Liver (tissue), 9 donors: Measurements from ENCODE around the gene CIDEA. TPM values are rescaled to one million over a fixed set of nuclear protein-coding genes. Genes with fewer than 3 reads are reported as not detected.

Experiments used
- DNase-seq: peaks from one replicate; pipeline ENCODE4 v3.0.0-alpha.2; 2017; ENCODE audit warnings: low spot score
- H3K27ac ChIP-seq, 2 donors: one replicate each; pipeline ENCODE4 v1.7.0; 2013; ENCODE audit warnings: inconsistent platforms in 2 of 2, low read length in 2 of 2, control low read depth in 1 of 2, low read depth in 1 of 2, mild to moderate bottlenecking in 1 of 2
- H3K27me3 ChIP-seq, 4 donors: one replicate each; pipeline versions ENCODE4 v1.6.1 to v1.7.0; 2013; ENCODE audit warnings: low read length in 3 of 4, inconsistent platforms in 1 of 4, mild to moderate bottlenecking in 1 of 4, moderate library complexity in 1 of 4; ENCODE audit not compliant: control insufficient read depth in 4 of 4, insufficient read depth in 4 of 4
- H3K36me3 ChIP-seq, 4 donors: one replicate each; pipeline versions ENCODE4 v1.6.1 to v1.7.0; 2013; ENCODE audit warnings: low read length in 3 of 4, mild to moderate bottlenecking in 3 of 4, low read depth in 1 of 4, moderate library complexity in 1 of 4; ENCODE audit not compliant: control insufficient read depth in 4 of 4, insufficient read depth in 3 of 4
- H3K4me1 ChIP-seq, 4 donors: one replicate each; pipeline versions ENCODE4 v1.6.1 to v1.7.0; 2013; ENCODE audit warnings: low read length in 3 of 4, mild to moderate bottlenecking in 3 of 4, moderate library complexity in 1 of 4; ENCODE audit not compliant: control insufficient read depth in 4 of 4, insufficient read depth in 4 of 4
- H3K4me3 ChIP-seq, 3 donors: one replicate each; pipeline versions ENCODE4 v1.6.1 to v1.7.0; 2013; ENCODE audit warnings: low read length in 3 of 3, control low read depth in 1 of 3, low read depth in 1 of 3, mild to moderate bottlenecking in 1 of 3
- H3K9ac ChIP-seq, 2 donors: one replicate each; pipeline ENCODE4 v1.7.0; 2013; ENCODE audit warnings: low read length in 2 of 2, mild to moderate bottlenecking in 2 of 2, moderate library complexity in 2 of 2, control low read depth in 1 of 2, low read depth in 1 of 2
- H3K9me3 ChIP-seq, 4 donors: one replicate each; pipeline versions ENCODE4 v1.6.1 to v1.7.0; 2013; ENCODE audit warnings: low read length in 3 of 4; ENCODE audit not compliant: control insufficient read depth in 4 of 4
- GABPA ChIP-seq, 2 donors: IDR thresholded peaks in 1 of 2; conservative IDR thresholded peaks in 1 of 2; 2 replicates each; pipeline ENCODE4 v1.6.1; 2016; ENCODE audit warnings: antibody characterized with exemption in 2 of 2, mild to moderate bottlenecking in 1 of 2, moderate library complexity in 1 of 2
- HNF4G ChIP-seq: IDR thresholded peaks from 2 replicates; pipeline ENCODE4 v1.6.1; 2016; ENCODE audit warnings: antibody characterized with exemption
- JUND ChIP-seq, 2 donors: IDR thresholded peaks; 2 replicates each; pipeline ENCODE4 v1.6.1; 2016; ENCODE audit warnings: antibody characterized with exemption in 2 of 2
- REST ChIP-seq: IDR thresholded peaks from 2 replicates; pipeline ENCODE4 v1.6.1; 2016; ENCODE audit warnings: antibody characterized with exemption, mild to moderate bottlenecking
- WGBS: extraction: QIAGEN DNeasy Blood & Tissue Kit; methylation state at CpG from one replicate; pipeline ENCODE4 v1.1.7; 2013; 5-methylcytosine and 5-hydroxymethylcytosine counted together
- polyA plus RNA-seq, 2 donors: library from polyadenylated mRNA; stranded (reverse) in 1 of 2; unstranded in 1 of 2; fragments of 200-250 nt in 1 of 2; fragments of >200 nt in 1 of 2; fragmentation: Nextera tagmentation in 1 of 2; extraction: Ambion mirVana in 1 of 2; gene quantifications; one replicate each; pipeline versions ENCODE4 v1.2.1 to v1.2.3, GENCODE V29; 2013 to 2015
- total RNA-seq, 2 donors: library from RNA; depleted of rRNA; stranded (reverse); fragments of >200 nt; gene quantifications; one replicate each; pipeline ENCODE4 v1.2.3, GENCODE V29; 2014
- TF ChIP-seq, protein P1 (sequence below): fragments of 150-350 bp; IDR thresholded peaks from 2 replicates; pipeline ENCODE4 v1.5.1; 2017; ENCODE audit warnings: improper control_type of control experiment, low read depth, low read length; ENCODE audit not compliant: missing input control
- donor health status: healthy.
- donor health status: healthy.
- donor health status: healthy.
- donor health status: healthy.
- donor health status: healthy.

CIDEA gene
- total and polyA plus RNA-seq, 4 donors, result not detected

- Histone ChIP-seq H3K27me3 (no peaks in the 10 kb centered on the region), H3K4me1 (no peaks in the 10 kb centered on the region), H3K36me3 (no peaks in the 10 kb centered on the region), H3K9me3 (no peaks in the 10 kb centered on the region), H3K4me3 (no peak overlapping the region), H3K27ac (no peak overlapping the region), H3K9ac (no peak overlapping the region)
- no peak for DNase-seq
- WGBS, result 91% methylated on average over 26 of the region's 26 CpGs
- TF ChIP-seq, protein P1, sequence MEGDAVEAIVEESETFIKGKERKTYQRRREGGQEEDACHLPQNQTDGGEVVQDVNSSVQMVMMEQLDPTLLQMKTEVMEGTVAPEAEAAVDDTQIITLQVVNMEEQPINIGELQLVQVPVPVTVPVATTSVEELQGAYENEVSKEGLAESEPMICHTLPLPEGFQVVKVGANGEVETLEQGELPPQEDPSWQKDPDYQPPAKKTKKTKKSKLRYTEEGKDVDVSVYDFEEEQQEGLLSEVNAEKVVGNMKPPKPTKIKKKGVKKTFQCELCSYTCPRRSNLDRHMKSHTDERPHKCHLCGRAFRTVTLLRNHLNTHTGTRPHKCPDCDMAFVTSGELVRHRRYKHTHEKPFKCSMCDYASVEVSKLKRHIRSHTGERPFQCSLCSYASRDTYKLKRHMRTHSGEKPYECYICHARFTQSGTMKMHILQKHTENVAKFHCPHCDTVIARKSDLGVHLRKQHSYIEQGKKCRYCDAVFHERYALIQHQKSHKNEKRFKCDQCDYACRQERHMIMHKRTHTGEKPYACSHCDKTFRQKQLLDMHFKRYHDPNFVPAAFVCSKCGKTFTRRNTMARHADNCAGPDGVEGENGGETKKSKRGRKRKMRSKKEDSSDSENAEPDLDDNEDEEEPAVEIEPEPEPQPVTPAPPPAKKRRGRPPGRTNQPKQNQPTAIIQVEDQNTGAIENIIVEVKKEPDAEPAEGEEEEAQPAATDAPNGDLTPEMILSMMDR, result no peak
- no peak for TF ChIP-seq JUND (IDR thresholded peaks at IDR 0.05)
- TF ChIP-seq REST, result no peak
- TF ChIP-seq HNF4G, result no peak
Observed at GRCh38 chr18:12276736-12277554, 22.8 kb downstream of the CIDEA start.

DNA sequence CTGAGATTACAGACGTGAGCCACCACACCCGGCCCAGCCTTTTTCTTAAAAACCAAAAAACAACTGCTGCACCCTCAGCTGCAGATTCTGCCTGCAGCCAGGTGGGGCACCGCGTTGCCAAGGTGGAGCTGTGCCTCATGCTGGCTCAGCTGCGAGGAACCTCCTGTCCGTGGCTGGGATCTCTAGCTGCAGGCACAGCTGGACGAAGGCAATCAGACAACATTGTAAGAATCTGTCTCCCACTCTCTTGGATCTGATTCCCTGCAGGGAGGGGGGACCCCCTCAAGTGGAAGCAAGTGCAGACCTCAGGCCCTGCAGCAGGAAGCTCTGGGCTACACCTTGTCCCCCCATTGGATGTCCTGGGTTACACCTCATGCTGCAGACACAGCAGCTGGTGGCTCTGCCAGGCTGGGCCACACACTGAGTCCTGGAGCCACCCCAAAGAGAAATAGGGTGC is 24.1 kb downstream of the CIDEA start:
- no peak overlapping the region for H3K4me3 ChIP-seq
- no peaks in the 10 kb centered on the region for H3K9me3 ChIP-seq
- H3K4me1 ChIP-seq, result no peaks in the 10 kb centered on the region
- 78% methylated on average over 7 of the region's 7 CpGs for WGBS
- TF ChIP-seq GABPA (IDR thresholded peaks at IDR 0.05 in 1 of 2, conservative IDR thresholded peaks at IDR 0.05 in 1 of 2) (no peak), REST (no peak)
- peak overlapping the region; percentile 78 to 79 for H3K27ac ChIP-seq
- no peaks in the 10 kb centered on the region for H3K27me3 ChIP-seq
- DNase-seq, result no peak
- no peaks in the 10 kb centered on the region for H3K36me3 ChIP-seq
- peak overlapping the region in 1 of 2 donors; percentile 47 for H3K9ac ChIP-seq
